ENCODE data around the gene PTCRA. TPM values are rescaled to one million over a fixed set of nuclear protein-coding genes. Genes with fewer than 3 reads are reported as not detected.

PTCRA gene
- total and polyA plus RNA-seq, 2 experiments from 2014 or later = not detected

DNA sequence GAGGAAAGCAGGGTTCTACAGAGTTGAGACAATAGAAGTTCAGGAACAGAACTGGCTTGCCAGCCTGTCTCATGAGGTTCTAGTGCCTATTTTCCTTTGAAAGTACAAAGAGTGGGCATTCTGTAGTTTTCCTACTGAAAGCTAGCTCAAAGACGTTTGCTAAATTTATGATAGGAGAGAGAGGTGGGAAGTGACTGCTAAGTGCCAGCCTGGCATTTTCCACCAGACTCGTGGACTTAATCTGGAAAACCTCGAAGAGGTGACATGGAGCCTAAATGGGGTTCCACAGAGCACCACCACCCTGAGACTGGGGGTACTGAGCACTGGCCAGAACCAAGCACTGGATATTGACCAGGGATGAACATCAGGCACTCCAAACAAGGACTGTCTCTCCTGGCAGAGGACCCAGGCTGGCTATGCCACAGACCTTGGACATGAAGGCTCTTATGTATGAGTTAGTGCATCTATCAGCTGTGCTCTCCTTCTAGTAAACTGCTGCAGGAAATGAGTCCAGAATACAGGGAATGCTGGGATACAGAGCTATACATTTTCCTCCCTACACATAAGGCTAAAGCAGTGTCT lies 56.0 kb downstream of the PTCRA start (continued):
- TF ChIP-seq CTCF (conservative IDR thresholded peaks at IDR 0.05; ENCODE audit: low read depth in 2 of 2) = no peak

- H3K9me2 ChIP-seq (ENCODE audit: insufficient read depth) = no peaks in the 10 kb centered on the region
- no peak overlapping the region for H2AFZ ChIP-seq
- ATAC-seq (no peak), DNase-seq (ENCODE audit: low spot score) (no peak)
- H3K27me3 ChIP-seq (ENCODE audit: insufficient read depth) = no peaks in the 10 kb centered on the region
- no peak overlapping the region for H3K4me3 ChIP-seq
- Mint-ChIP-seq H3K9me3 (no peaks in the 10 kb centered on the region), H3K4me3 (no peak overlapping the region), H3K4me1 (peaks cover 7% of the 10 kb centered on the region), H3K27me3 (ENCODE audit: insufficient read depth, low read depth, poor library complexity) (peaks cover 5% of the 10 kb centered on the region), H3K36me3 (ENCODE audit: low read depth) (0 out of 3 replicates have a peak, but pooled peaks cover 4% of the 10 kb centered on the region), H3K27ac (no peak overlapping the region)
- H3K4me1 ChIP-seq (ENCODE audit: insufficient read depth) = peaks cover 4% of the 10 kb centered on the region
- H3K36me3 ChIP-seq (ENCODE audit: insufficient read depth) = no peaks in the 10 kb centered on the region
- H3K27ac ChIP-seq (ENCODE audit: low read depth) = no peak overlapping the region
- peaks cover 5% of the 10 kb centered on the region; the same call in 1 of the 2 replicates for H3K79me2 ChIP-seq (replicated peaks; ENCODE audit: insufficient read depth)
- peaks cover 8% of the 10 kb centered on the region; the same call in 1 of the 2 replicates for H3F3A ChIP-seq (replicated peaks; ENCODE audit: low read depth)
- H4K20me1 ChIP-seq (replicated peaks; ENCODE audit: insufficient read depth) = no peaks in the 10 kb centered on the region; the same call in 1 of the 2 replicates
- TF ChIP-seq, protein P1, sequence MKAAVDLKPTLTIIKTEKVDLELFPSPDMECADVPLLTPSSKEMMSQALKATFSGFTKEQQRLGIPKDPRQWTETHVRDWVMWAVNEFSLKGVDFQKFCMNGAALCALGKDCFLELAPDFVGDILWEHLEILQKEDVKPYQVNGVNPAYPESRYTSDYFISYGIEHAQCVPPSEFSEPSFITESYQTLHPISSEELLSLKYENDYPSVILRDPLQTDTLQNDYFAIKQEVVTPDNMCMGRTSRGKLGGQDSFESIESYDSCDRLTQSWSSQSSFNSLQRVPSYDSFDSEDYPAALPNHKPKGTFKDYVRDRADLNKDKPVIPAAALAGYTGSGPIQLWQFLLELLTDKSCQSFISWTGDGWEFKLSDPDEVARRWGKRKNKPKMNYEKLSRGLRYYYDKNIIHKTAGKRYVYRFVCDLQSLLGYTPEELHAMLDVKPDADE (IDR thresholded peaks at IDR 0.05) = no peak
- TF ChIP-seq ZNF462 (CRISPR knock-in tag; IDR thresholded peaks at IDR 0.05) (no peak), EZH2phosphoT487 (IDR thresholded peaks at IDR 0.05; ENCODE audit: unreplicated experiment) (no peak), ZNF331 (CRISPR knock-in tag; IDR thresholded peaks at IDR 0.05; ENCODE audit: low read depth) (no peak), NANOG (IDR thresholded peaks at IDR 0.05; ENCODE audit: borderline replicate concordance) (no peak), POLR2AphosphoS5 (IDR thresholded peaks at IDR 0.05; ENCODE audit: low read depth) (no peak), ZNF114 (CRISPR knock-in tag; IDR thresholded peaks at IDR 0.05) (no peak)
- H3K4me2 ChIP-seq = no peak overlapping the region
Observed at GRCh38 chr6:42973926-42974325, 58.1 kb downstream of the PTCRA start.
